Measurements from ENCODE around the gene IRF7. TPM values are rescaled to one million over a fixed set of nuclear protein-coding genes. Genes with fewer than 3 reads are reported as not detected.

IRF7 gene
- total RNA-seq, 1 experiment from 2014 or later, result 15.2 TPM

- TF ChIP-seq CTCF (IDR thresholded peaks at IDR 0.05 in 2 of 3, conservative IDR thresholded peaks at IDR 0.05 in 1 of 3; ENCODE audit: borderline replicate concordance in 1 of 3, insufficient read depth in 1 of 3, low read depth in 2 of 3, low read length in 2 of 3), result no peak
- no peak for TF ChIP-seq ZFX (IDR thresholded peaks at IDR 0.05)
- no peak for TF ChIP-seq CBX3 (IDR thresholded peaks at IDR 0.05; ENCODE audit: low read depth)
- TF ChIP-seq JUND (IDR thresholded peaks at IDR 0.05), result no peak
Measured at GRCh38 chr11:598005-598680, 17.6 kb downstream of the IRF7 start (continued).

DNA sequence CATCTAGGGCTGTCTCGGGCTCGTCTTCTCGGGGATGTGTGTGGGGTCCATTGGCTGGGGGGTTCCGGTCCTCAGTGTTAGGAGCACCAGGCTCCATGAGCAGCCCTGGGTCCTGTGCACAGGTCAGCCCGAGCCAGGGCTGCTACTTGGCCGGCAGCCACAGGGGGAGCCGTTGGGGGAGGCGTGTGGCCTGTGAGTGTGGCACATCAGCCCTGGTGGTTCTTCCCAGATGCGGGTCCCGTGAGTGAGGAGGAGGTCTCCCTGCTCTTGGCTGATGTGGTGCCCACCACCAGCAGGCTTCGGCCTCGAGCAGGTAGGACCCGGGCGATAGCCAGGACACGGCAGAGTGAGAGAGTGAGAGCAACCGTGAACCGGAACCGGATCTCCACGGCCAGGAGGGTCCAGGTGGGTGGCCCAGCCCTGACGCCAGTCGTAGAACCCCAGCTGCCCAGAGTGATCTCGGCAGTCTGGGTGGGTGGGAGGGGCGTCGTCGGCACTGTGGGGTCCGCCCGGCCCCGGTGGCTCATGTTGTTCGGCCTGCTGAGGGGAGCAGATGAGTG lies 18.5 kb downstream of the IRF7 start:
- no peaks in the 10 kb centered on the region for H3K27me3 ChIP-seq (ENCODE audit: insufficient read depth, low read length)
- H3K4me1 ChIP-seq (ENCODE audit: control insufficient read depth in 1 of 2, insufficient read depth in 2 of 2, low read length in 2 of 2), result peaks cover 0 to 8% of the 10 kb centered on the region in 2 experiments; a peak in 2 of 4 replicates
- H3K27ac ChIP-seq (ENCODE audit: low read depth, low read length), result no peak overlapping the region; the same call in 1 of the 2 replicates
- H4K20me1 ChIP-seq (ENCODE audit: insufficient read depth), result no peaks in the 10 kb centered on the region
- ATAC-seq (peak; percentile 78), DNase-seq (ENCODE audit: low read depth, low spot score) (no peak)
- no peak overlapping the region for H3K4me2 ChIP-seq (ENCODE audit: low read length)
- no peak overlapping the region for H3K9ac ChIP-seq (ENCODE audit: low read length)
- ChIA-PET RAD21 (ENCODE audit: low non-redundant PET in 1 of 2, low total read pairs in 2 of 2, uncharacterized antibody in 2 of 2, unreplicated experiment in 2 of 2) (no interaction called here), POLR2A (no interaction called here), CTCF (no interaction called here)
- H3K79me2 ChIP-seq (ENCODE audit: insufficient read depth, low read length), result peaks cover 82% of the 10 kb centered on the region
- no TSS peak for BruUV-seq (replicated peaks)
- H3K9me3 ChIP-seq (ENCODE audit: control insufficient read depth in 1 of 2, insufficient read depth in 1 of 2, low read depth in 1 of 2, low read length in 2 of 2), result no peaks in the 10 kb centered on the region
- TF ChIP-seq TCF7L2 (IDR thresholded peaks at IDR 0.05; ENCODE audit: borderline replicate concordance, extremely low read depth, insufficient read depth, insufficient read length) (no peak), CTCF (IDR thresholded peaks at IDR 0.05 in 2 of 3, conservative IDR thresholded peaks at IDR 0.05 in 1 of 3; ENCODE audit: borderline replicate concordance in 1 of 3, insufficient read depth in 1 of 3, low read depth in 2 of 3, low read length in 2 of 3) (peak in 2 of 3 experiments; percentile 34 to 41; a peak in 3 of 6 replicates), POLR2A (IDR thresholded peaks at IDR 0.05; ENCODE audit: borderline replicate concordance, extremely low read depth, insufficient read depth, insufficient read length) (no peak)
- no peak overlapping the region for H3K4me3 ChIP-seq (replicated peaks in 1 of 2; ENCODE audit: low read depth in 1 of 2, low read length in 2 of 2)
- H3K9me2 ChIP-seq (ENCODE audit: insufficient read depth), result no peaks in the 10 kb centered on the region
- H3K36me3 ChIP-seq (ENCODE audit: control insufficient read depth in 1 of 2, insufficient read depth in 2 of 2, low read length in 2 of 2), result peaks cover 66 to 69% of the 10 kb centered on the region in 2 experiments
- no peak overlapping the region for H2AFZ ChIP-seq (ENCODE audit: low read depth, low read length, poor library complexity, severe bottlenecking)
- intact Hi-C loops (cut with micrococcal nuclease), result no loop called here
